ENCODE measurements around the gene SMIM5.

DNA sequence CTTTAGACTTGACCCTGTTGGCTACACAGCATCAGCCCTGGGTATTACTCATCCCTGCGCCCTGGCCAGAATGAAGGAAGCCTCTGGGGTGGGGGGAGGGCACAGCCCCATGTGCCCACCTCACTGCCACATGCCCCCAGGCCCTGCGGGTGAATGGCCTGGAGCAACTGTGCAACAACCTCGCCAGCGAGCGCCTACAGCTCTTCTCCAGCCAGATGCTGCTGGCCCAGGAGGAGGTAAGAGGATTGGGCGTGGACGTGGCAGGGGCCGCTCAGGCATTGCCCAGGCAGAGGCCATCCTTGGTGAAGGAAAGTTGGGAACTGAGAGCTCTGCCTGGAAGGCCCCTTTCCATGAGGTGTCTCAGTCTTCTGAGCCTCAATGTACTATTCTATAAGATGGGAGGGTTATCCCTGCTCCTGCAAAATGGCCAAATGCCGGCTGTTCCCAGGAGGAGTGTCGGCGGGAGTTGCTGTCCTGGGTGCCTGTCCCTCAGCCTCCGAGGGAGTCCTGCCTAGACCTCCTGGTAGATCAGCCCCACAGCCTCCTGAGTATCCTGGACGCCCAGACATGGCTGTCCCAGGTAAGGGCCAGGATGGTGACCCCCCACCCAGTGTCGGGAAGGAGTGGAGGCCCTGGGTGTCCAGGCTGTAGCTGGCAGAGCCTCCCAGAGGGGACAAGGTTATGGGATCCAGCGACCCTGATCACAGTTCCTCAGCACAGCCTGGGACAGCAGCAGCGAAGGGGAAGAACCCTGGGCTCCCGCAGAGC lies 36.7 kb upstream of the SMIM5 start:
- TF ChIP-seq POLR2A (IDR thresholded peaks at IDR 0.05; ENCODE audit: low read length) (no peak), GATA1 (IDR thresholded peaks at IDR 0.05; ENCODE audit: low read depth, low read length) (no peak)
